Osteoblast (primary cell): ENCODE results near the gene PPBP. TPM values are rescaled to one million over a fixed set of nuclear protein-coding genes. Genes with fewer than 3 reads are reported as not detected.
"Not testable (repeated sequence)": the region's sequence is repeated elsewhere in the genome, so short reads cannot be mapped to it uniquely, and the experiment has no call there.

Experiments used
- DNase-seq: peaks from one replicate; pipeline ENCODE4 v3.0.0; 2011; ENCODE audit warnings: low spot score, mixed read lengths; ENCODE audit not compliant: insufficient read length; ENCODE audit errors: missing footprints
- H2AFZ ChIP-seq: 2 replicates; pipeline ENCODE4 v1.6.0; 2011; ENCODE audit warnings: mild to moderate bottlenecking, low read length
- H3K27ac ChIP-seq: 2 replicates; pipeline ENCODE4 v1.5.1; 2011; ENCODE audit warnings: mild to moderate bottlenecking, low read depth, low read length, moderate library complexity
- H3K27me3 ChIP-seq: 2 replicates; pipeline ENCODE4 v1.6.0; 2012; ENCODE audit warnings: mild to moderate bottlenecking, control low read depth, inconsistent platforms, low read length, moderate library complexity; ENCODE audit not compliant: insufficient read depth
- H3K36me3 ChIP-seq: 2 replicates; pipeline ENCODE4 v1.5.1; 2011; ENCODE audit warnings: mild to moderate bottlenecking, low read length, control low read depth, moderate library complexity; ENCODE audit not compliant: insufficient read depth
- H3K4me1 ChIP-seq: 2 replicates; pipeline ENCODE4 v1.5.1; 2011; ENCODE audit warnings: mild to moderate bottlenecking, low read length, control low read depth, moderate library complexity; ENCODE audit not compliant: insufficient read depth
- H3K4me2 ChIP-seq: 2 replicates; pipeline ENCODE4 v1.6.0; 2011; ENCODE audit warnings: mild to moderate bottlenecking, low read length; ENCODE audit not compliant: insufficient read depth
- H3K4me3 ChIP-seq: fragments of 200-600 bp; sonication (generic); 3 replicates; pipeline ENCODE4 v1.5.1; 2012; ENCODE audit warnings: mild to moderate bottlenecking, low read length, inconsistent platforms; ENCODE audit not compliant: insufficient read depth
- H3K79me2 ChIP-seq: 2 replicates; pipeline ENCODE4 v1.6.0; 2012; ENCODE audit warnings: mild to moderate bottlenecking, low read length, control low read depth, inconsistent platforms; ENCODE audit not compliant: insufficient read depth
- H3K9me3 ChIP-seq: 2 replicates; pipeline ENCODE4 v1.5.1; 2011; ENCODE audit warnings: low read depth, low read length, control low read depth
- H4K20me1 ChIP-seq: 2 replicates; pipeline ENCODE4 v1.6.0; 2012; ENCODE audit warnings: mild to moderate bottlenecking, low read length, control low read depth; ENCODE audit not compliant: insufficient read depth
- CTCF ChIP-seq: IDR thresholded peaks from 2 replicates; pipeline ENCODE4 v1.5.1; 2011; ENCODE audit warnings: mild to moderate bottlenecking, low read depth, low read length, moderate library complexity; ENCODE audit errors: extremely low read depth
- total RNA-seq: library from RNA; depleted of rRNA; stranded (reverse); fragments of >200 nt; gene quantifications from 2 replicates; pipeline ENCODE4 v1.2.3, GENCODE V29; 2012

Gene PPBP
- total RNA-seq, 1 donor, result 0.36 TPM

- Histone ChIP-seq H2AFZ (no peak overlapping the region), H3K4me2 (no peak overlapping the region), H3K9me3 (no peaks in the 10 kb centered on the region), H4K20me1 (no peaks in the 10 kb centered on the region), H3K79me2 (no peaks in the 10 kb centered on the region), H3K4me3 (no peak overlapping the region), H3K36me3 (no peaks in the 10 kb centered on the region), H3K27ac (no peak overlapping the region), H3K4me1 (no peaks in the 10 kb centered on the region), H3K27me3 (no peaks in the 10 kb centered on the region)
- no peak for DNase-seq
- no peak for TF ChIP-seq CTCF
Observed at GRCh38 chr4:73984736-73985527, 3.1 kb downstream of the PPBP start.

DNA sequence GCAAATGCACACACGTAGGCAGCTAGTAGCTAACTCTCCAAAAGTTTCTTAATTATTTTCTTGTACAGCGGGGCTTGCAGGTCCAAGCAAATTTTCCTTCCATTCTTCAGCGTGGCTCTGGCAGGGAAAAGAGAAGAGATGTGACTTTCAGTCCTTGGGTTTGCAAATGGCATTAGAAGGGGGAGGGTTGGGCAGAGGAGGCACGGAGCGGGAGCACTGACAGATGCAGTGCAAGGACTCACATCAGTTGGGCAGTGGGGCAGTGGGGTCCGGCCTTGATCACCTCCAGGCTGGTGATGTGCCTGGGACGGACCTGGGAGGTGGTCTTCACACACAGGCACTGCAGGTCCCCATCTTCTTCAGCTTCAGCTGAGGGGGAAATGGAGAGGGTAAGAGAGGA is 6.8 kb downstream of the PPBP start:
- Histone ChIP-seq H3K4me1 (peaks cover 27% of the 10 kb centered on the region), H3K4me2 (peak overlapping the region; percentile 78)
- not testable (repeated sequence) for H4K20me1 ChIP-seq, H3K9me3 ChIP-seq, H3K27me3 ChIP-seq, H2AFZ ChIP-seq, H3K36me3 ChIP-seq, DNase-seq, H3K27ac ChIP-seq, H3K79me2 ChIP-seq, H3K4me3 ChIP-seq

- Histone ChIP-seq H3K4me1 (peaks cover 27% of the 10 kb centered on the region), H3K9me3 (no peaks in the 10 kb centered on the region), H2AFZ (no peak overlapping the region), H3K36me3 (no peaks in the 10 kb centered on the region), H3K4me2 (no peak overlapping the region), H3K27me3 (no peaks in the 10 kb centered on the region), H3K27ac (peak overlapping the region; percentile 25), H3K79me2 (no peaks in the 10 kb centered on the region), H4K20me1 (no peaks in the 10 kb centered on the region), H3K4me3 (no peak overlapping the region)
- TF ChIP-seq CTCF, result no peak
- DNase-seq, result no peak
Observed at GRCh38 chr4:73979407-73979957, 8.5 kb downstream of the PPBP start.

DNA sequence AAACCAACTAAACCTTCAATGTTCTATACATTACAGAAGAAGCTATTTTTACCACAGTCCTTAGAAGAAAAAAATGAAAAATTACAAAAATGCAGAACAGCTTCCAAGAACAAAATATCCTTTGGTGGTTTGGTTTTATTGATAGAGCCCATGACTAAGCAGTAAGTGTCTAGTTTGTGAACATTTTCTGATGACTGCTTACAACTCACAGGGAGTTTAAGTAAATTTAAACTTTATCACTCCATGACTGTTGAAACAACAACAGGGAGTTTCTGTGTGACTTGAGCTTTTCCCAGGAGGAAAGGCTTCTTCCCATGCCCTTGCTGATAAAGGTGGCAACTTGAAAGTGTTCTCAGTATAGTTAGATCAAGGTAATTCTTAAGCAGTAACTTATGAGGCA is 9.1 kb downstream of the PPBP start:
- no peaks in the 10 kb centered on the region for H3K9me3 ChIP-seq
- no peak overlapping the region for H3K4me3 ChIP-seq
- no peak for TF ChIP-seq CTCF
- DNase-seq, result peak; percentile 83
- H3K27ac ChIP-seq, result peak overlapping the region; percentile 25
- H2AFZ ChIP-seq, result no peak overlapping the region
- no peaks in the 10 kb centered on the region for H3K27me3 ChIP-seq
- H3K4me1 ChIP-seq, result peaks cover 27% of the 10 kb centered on the region
- no peaks in the 10 kb centered on the region for H3K36me3 ChIP-seq
- no peaks in the 10 kb centered on the region for H4K20me1 ChIP-seq
- H3K4me2 ChIP-seq, result no peak overlapping the region
- H3K79me2 ChIP-seq, result no peaks in the 10 kb centered on the region
